K562 (cell line): ENCODE results near the gene SPRING1.

ENCODE experiments used
- EZH2 ChIP-seq: IDR thresholded peaks from 2 replicates; pipeline ENCODE4 v1.6.1; 2012; ENCODE audit warnings: low read depth, mild to moderate bottlenecking, inconsistent platforms, low read length, borderline replicate concordance
- MXI1 ChIP-seq: IDR thresholded peaks from 2 replicates; pipeline ENCODE4 v1.6.1; 2011; ENCODE audit warnings: low read depth, mild to moderate bottlenecking, improper control_type of control experiment, low read length

DNA sequence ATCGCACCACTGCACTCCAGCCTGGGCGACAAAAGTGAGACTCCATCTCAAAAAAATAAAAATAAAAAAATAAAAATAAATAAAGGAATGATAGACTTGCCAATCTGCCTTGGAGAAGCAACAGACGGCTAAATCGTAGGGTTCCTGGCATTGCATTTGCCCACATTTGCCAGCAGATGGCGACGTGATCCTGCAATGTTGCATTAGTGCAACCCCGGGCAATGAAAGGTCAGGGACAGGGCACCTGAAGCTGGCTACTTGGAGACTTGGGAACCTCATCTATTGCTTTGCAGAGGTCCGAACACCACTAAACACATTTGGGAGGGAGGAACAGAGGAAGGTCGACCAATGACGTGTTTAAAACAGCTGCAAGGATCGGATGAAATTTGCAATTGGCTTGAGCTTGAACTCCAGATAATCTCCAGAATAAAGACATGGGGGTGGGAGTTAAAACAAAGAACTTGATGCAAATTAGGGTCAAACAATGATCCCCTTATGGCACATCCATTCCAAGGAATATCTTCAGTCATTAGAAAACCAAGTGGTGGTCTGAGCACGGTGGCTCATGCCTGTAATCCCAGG is 34.6 kb downstream of the SPRING1 start:
- TF ChIP-seq EZH2 (no peak), MXI1 (no peak)
